ENCODE data around the gene KRTAP19-4.
"Not testable (repeated sequence)": the region's sequence is repeated elsewhere in the genome, so short reads cannot be mapped to it uniquely, and the experiment has no call there.

The KRTAP19-4 gene

GRCh38 chr21:30497065-30497464, at the start of gene KRTAP19-4:
Gene KRTAP19-4, minus strand, starts transcription at chr21:30497165. Its CDS starts 55 bp downstream, at chr21:30497110.
- DNase-seq (ENCODE audit: low read depth in 2 of 2) = no peak

- DNase-seq (ENCODE audit: low read depth in 2 of 2) = no peak
Observed at GRCh38 chr21:30541764-30542163, 44.8 kb upstream of the KRTAP19-4 start, which contains the start of gene KRTAP19-6. Gene KRTAP19-6, minus strand, starts transcription at chr21:30541864. Its CDS starts 31 bp downstream, at chr21:30541833.

GRCh38 chr21:30518876-30519275, 21.9 kb upstream of the KRTAP19-4 start:
- no peak for DNase-seq (ENCODE audit: low read depth in 2 of 2)

GRCh38 chr21:30515681-30516080, 18.7 kb upstream of the KRTAP19-4 start:
- no peak for DNase-seq (ENCODE audit: low read depth in 2 of 2)

- not testable (repeated sequence) for DNase-seq (ENCODE audit: low read depth in 2 of 2)
Observed at GRCh38 chr21:30505621-30506205, 8.7 kb upstream of the KRTAP19-4 start.

- no peak for DNase-seq (ENCODE audit: low read depth in 2 of 2)
Observed at GRCh38 chr21:30502041-30502440, 5.1 kb upstream of the KRTAP19-4 start, which contains the start of gene KRTAP19-5. Gene KRTAP19-5, minus strand, starts transcription at chr21:30502141. Its CDS starts 51 bp downstream, at chr21:30502090.

- no peak for DNase-seq (ENCODE audit: low read depth in 2 of 2)
Observed at GRCh38 chr21:30491963-30492428, 5.0 kb downstream of the KRTAP19-4 start, which contains the start of gene KRTAP19-3. Gene KRTAP19-3, minus strand, starts transcription at chr21:30492013. Its CDS starts 56 bp downstream, at chr21:30491957.

GRCh38 chr21:30487336-30487735, 9.6 kb downstream of the KRTAP19-4 start, which contains the start of gene KRTAP19-2:
Gene KRTAP19-2, minus strand, starts transcription at chr21:30487436. Its CDS starts 88 bp downstream, at chr21:30487348.
- no peak for DNase-seq (ENCODE audit: low read depth in 2 of 2)

- no peak for DNase-seq (ENCODE audit: low read depth in 2 of 2)
Observed at GRCh38 chr21:30486180-30486579, 10.8 kb downstream of the KRTAP19-4 start.

GRCh38 chr21:30482130-30482529, 14.8 kb downstream of the KRTAP19-4 start:
- DNase-seq (ENCODE audit: low read depth in 2 of 2) = no peak

GRCh38 chr21:30480145-30480544, 16.8 kb downstream of the KRTAP19-4 start, which contains the start of gene KRTAP19-1:
Gene KRTAP19-1, minus strand, starts transcription at chr21:30480367. Its CDS starts 50 bp downstream, at chr21:30480317.
- DNase-seq (ENCODE audit: low read depth in 2 of 2) = no peak

- DNase-seq (ENCODE audit: low read depth in 2 of 2) = no peak
Observed at GRCh38 chr21:30479259-30479658, 17.7 kb downstream of the KRTAP19-4 start.

GRCh38 chr21:30478004-30478403, 19.0 kb downstream of the KRTAP19-4 start:
- DNase-seq (ENCODE audit: low read depth in 2 of 2) = no peak

GRCh38 chr21:30468900-30469714, 27.9 kb downstream of the KRTAP19-4 start:
- DNase-seq (ENCODE audit: low read depth in 2 of 2) = no peak

- no peak for DNase-seq (ENCODE audit: low read depth in 2 of 2)
Observed at GRCh38 chr21:30463713-30464112, 33.3 kb downstream of the KRTAP19-4 start.

GRCh38 chr21:30448514-30448913, 48.5 kb downstream of the KRTAP19-4 start:
- no peak for DNase-seq (ENCODE audit: low read depth in 2 of 2)

- DNase-seq (ENCODE audit: low read depth in 2 of 2) = no peak
Observed at GRCh38 chr21:30447056-30447455, 49.9 kb downstream of the KRTAP19-4 start.
